CD14-positive monocyte (primary cell): ENCODE data around the gene WASF2. TPM values are rescaled to one million over a fixed set of nuclear protein-coding genes. Genes with fewer than 3 reads are reported as not detected.
A peak's percentile ranks its signal among the peaks of the same experiment; 100 is the strongest.

Experiments
- DNase-seq, 3 donors: peaks; one replicate each; pipeline ENCODE4 v3.0.0-alpha.2; 2011 to 2022
- H2AFZ ChIP-seq: 2 replicates; pipeline ENCODE4 v1.6.0; 2012; ENCODE audit warnings: mild to moderate bottlenecking, low read depth, low read length, inconsistent platforms; ENCODE audit not compliant: insufficient read depth, poor library complexity, severe bottlenecking
- H3K27ac ChIP-seq, 2 donors: 1 replicate in 1 of 2; 2 replicates in 1 of 2; pipeline ENCODE4 v1.5.1; 2012 to 2013; ENCODE audit warnings: low read length in 2 of 2, control low read depth in 1 of 2, inconsistent platforms in 1 of 2, low read depth in 1 of 2, mild to moderate bottlenecking in 1 of 2
- H3K27me3 ChIP-seq, 2 donors: one replicate each; pipeline versions ENCODE4 v1.6.0 to v1.6.1; 2011 to 2013; ENCODE audit warnings: low read length in 2 of 2; ENCODE audit not compliant: control insufficient read depth in 2 of 2, insufficient read depth in 2 of 2
- H3K36me3 ChIP-seq, 2 donors: replicated peaks in 1 of 2; 1 replicate in 1 of 2; 2 replicates in 1 of 2; pipeline versions ENCODE4 v1.5.1 to v1.6.1; 2012 to 2013; ENCODE audit warnings: low read length in 2 of 2, control low read depth in 1 of 2, inconsistent platforms in 1 of 2, mild to moderate bottlenecking in 1 of 2; ENCODE audit not compliant: insufficient read depth in 2 of 2, control insufficient read depth in 1 of 2
- H3K4me1 ChIP-seq, 2 donors: 1 replicate in 1 of 2; 2 replicates in 1 of 2; pipeline versions ENCODE4 v1.5.1 to v1.6.1; 2012 to 2013; ENCODE audit warnings: low read length in 2 of 2, control low read depth in 1 of 2, inconsistent platforms in 1 of 2, mild to moderate bottlenecking in 1 of 2, moderate library complexity in 1 of 2; ENCODE audit not compliant: insufficient read depth in 2 of 2, control insufficient read depth in 1 of 2
- H3K4me2 ChIP-seq: replicated peaks from 2 replicates; pipeline ENCODE3; 2012; ENCODE audit warnings: low read length, moderate library complexity, mild to moderate bottlenecking; ENCODE audit not compliant: poor library complexity, severe bottlenecking; ENCODE audit errors: extremely low read depth
- H3K4me3 ChIP-seq, 3 experiments: fragments of 200-600 bp in 1 of 3; sonication (generic) in 1 of 3; replicated peaks in 1 of 3; 1 replicate in 2 of 3; 2 replicates in 1 of 3; pipeline ENCODE4 v1.5.1; 2011 to 2013; ENCODE audit warnings: low read length in 3 of 3, mild to moderate bottlenecking in 3 of 3, control low read depth in 2 of 3, low read depth in 2 of 3, inconsistent platforms in 1 of 3, moderate library complexity in 1 of 3
- H3K79me2 ChIP-seq: 2 replicates; pipeline ENCODE4 v1.6.0; 2012; ENCODE audit warnings: mild to moderate bottlenecking, control low read depth, inconsistent platforms, low read length, moderate library complexity; ENCODE audit not compliant: insufficient read depth
- H3K9ac ChIP-seq: 2 replicates; pipeline ENCODE4 v1.6.0; 2017; ENCODE audit warnings: low read length, mild to moderate bottlenecking; ENCODE audit not compliant: insufficient read depth, poor library complexity, severe bottlenecking
- H3K9me3 ChIP-seq, 2 donors: replicated peaks in 1 of 2; 1 replicate in 1 of 2; 2 replicates in 1 of 2; pipeline versions ENCODE4 v1.5.1 to v1.6.1; 2012 to 2013; ENCODE audit warnings: low read length in 2 of 2, control low read depth in 1 of 2; ENCODE audit not compliant: control insufficient read depth in 1 of 2, insufficient read depth in 1 of 2
- H4K20me1 ChIP-seq: 2 replicates; pipeline ENCODE4 v1.6.0; 2012; ENCODE audit warnings: mild to moderate bottlenecking, low read length, control low read depth, moderate library complexity; ENCODE audit not compliant: insufficient read depth
- H3K27ac Mint-ChIP-seq, 7 donors: one replicate each; pipeline ENCODE4 v1.8.0; 2020; ENCODE audit warnings: mild to moderate bottlenecking in 7 of 7, mixed read lengths in 7 of 7, moderate library complexity in 6 of 7, inconsistent platforms in 2 of 7
- H3K27me3 Mint-ChIP-seq, 3 donors: one replicate each; pipeline ENCODE4 v1.8.0; 2021 to 2022; ENCODE audit warnings: low read depth in 3 of 3, mild to moderate bottlenecking in 3 of 3, mixed read lengths in 3 of 3, moderate library complexity in 3 of 3, inconsistent platforms in 1 of 3
- H3K36me3 Mint-ChIP-seq, 2 donors: one replicate each; pipeline ENCODE4 v1.8.0; 2020; ENCODE audit warnings: mixed read lengths in 2 of 2, inconsistent platforms in 1 of 2, mild to moderate bottlenecking in 1 of 2
- H3K4me1 Mint-ChIP-seq: one replicate; pipeline ENCODE4 v1.8.0; 2020; ENCODE audit warnings: mild to moderate bottlenecking, mixed read lengths
- H3K4me3 Mint-ChIP-seq, 2 donors: one replicate each; pipeline ENCODE4 v1.8.0; 2020; ENCODE audit warnings: mild to moderate bottlenecking in 2 of 2, mixed read lengths in 2 of 2, moderate library complexity in 1 of 2
- H3K9me3 Mint-ChIP-seq, 7 donors: one replicate each; pipeline ENCODE4 v1.8.0; 2020 to 2022; ENCODE audit warnings: mixed read lengths in 7 of 7, mild to moderate bottlenecking in 6 of 7, moderate library complexity in 6 of 7, inconsistent platforms in 2 of 7
- CTCF ChIP-seq: fragments of 200-600 bp; IDR thresholded peaks from one replicate; pipeline ENCODE4 v1.8.0; 2022; ENCODE audit warnings: antibody characterized with exemption, mild to moderate bottlenecking
- WGBS: methylation state at CpG from one replicate; pipeline ENCODE4 v1.1.5; 2013; ENCODE audit warnings: missing lambda C conversion rate; ENCODE audit not compliant: insufficient coverage; 5-methylcytosine and 5-hydroxymethylcytosine counted together
- intact Hi-C, 2 donors: fragments of 100-400 bp; cut with micrococcal nuclease; formaldehyde crosslinking; loops; one replicate each; pipeline versions ENCODE4 v1.15.0 to v1.15.1; 2023
- polyA plus RNA-seq, 3 donors: library from polyadenylated mRNA; depleted of rRNA in 1 of 3; unstranded in 2 of 3; stranded (reverse) in 1 of 3; fragments of 300-500 nt in 2 of 3; fragments of >200 nt in 1 of 3; fragmentation: Illumina TruSeq in 2 of 3; gene quantifications; 1 replicate in 2 of 3; 2 replicates in 1 of 3; pipeline ENCODE4 v1.2.3, GENCODE V29; 2012 to 2021

The WASF2 gene
- polyA plus RNA-seq, 3 donors: 53.5 to 91.6 (median 86.4) TPM

- peaks cover 37% of the 10 kb centered on the region for H3K4me1 Mint-ChIP-seq
- H3K27ac Mint-ChIP-seq: peak overlapping the region in 2 of 7 donors; percentile 89 to 98
- peaks cover 0 to 10% (median 4%) of the 10 kb centered on the region in 3 donors for H3K27me3 Mint-ChIP-seq
- Histone ChIP-seq H3K27me3 (no peaks in the 10 kb centered on the region), H3K4me2 (no peak overlapping the region), H3K4me1 (peaks cover 31 to 42% of the 10 kb centered on the region in 2 donors), H3K9ac (no peak overlapping the region), H3K4me3 (no peak overlapping the region), H2AFZ (no peak overlapping the region), H3K27ac (peak overlapping the region in 1 of 2 donors; percentile 99), H4K20me1 (peaks cover 13% of the 10 kb centered on the region), H3K36me3 (no peaks in the 10 kb centered on the region), H3K9me3 (no peaks in the 10 kb centered on the region), H3K79me2 (peaks cover 32% of the 10 kb centered on the region)
- H3K4me3 Mint-ChIP-seq: no peak overlapping the region
- H3K36me3 Mint-ChIP-seq: no peaks in the 10 kb centered on the region
- peaks cover 0 to 3% (median 0%) of the 10 kb centered on the region in 7 donors for H3K9me3 Mint-ChIP-seq
- no peak for TF ChIP-seq CTCF
- intact Hi-C loops: loop anchor here (5.0 to 10.0 kb wide), 3 partner anchors 58 to 112 kb away; partner anchors contain the start of gene AHDC1 (in 1 of the 2)
- no CpG with 5 or more reads among the region's 3 CpGs for WGBS
- DNase-seq: no peak
Measured at GRCh38 chr1:27492796-27493195, 2.8 kb upstream of the WASF2 start.

GRCh38 chr1:27491748-27492700 is 2.1 kb upstream of the WASF2 start:
- intact Hi-C loops: loop anchor here (5.0 to 10.0 kb wide), 3 partner anchors 57 to 113 kb away; partner anchors contain the start of gene AHDC1 (in 1 of the 2)
- Mint-ChIP-seq H3K27ac (peak overlapping the region; percentile 58 to 98 (median 83)), H3K36me3 (no peaks in the 10 kb centered on the region), H3K9me3 (peaks cover 0 to 3% (median 0%) of the 10 kb centered on the region in 7 donors), H3K4me3 (peak overlapping the region; percentile 9 to 27), H3K4me1 (peaks cover 38% of the 10 kb centered on the region), H3K27me3 (peaks cover 0 to 10% (median 3%) of the 10 kb centered on the region in 3 donors)
- no peak for TF ChIP-seq CTCF
- Histone ChIP-seq H4K20me1 (peaks cover 17% of the 10 kb centered on the region), H3K4me2 (peak overlapping the region; percentile 31), H3K4me3 (no peak overlapping the region), H3K79me2 (peaks cover 36% of the 10 kb centered on the region), H3K9me3 (no peaks in the 10 kb centered on the region), H3K4me1 (peaks cover 31 to 43% of the 10 kb centered on the region in 2 donors), H2AFZ (peak overlapping the region; percentile 66), H3K27ac (peak overlapping the region; percentile 88 to 99), H3K36me3 (no peaks in the 10 kb centered on the region), H3K9ac (no peak overlapping the region), H3K27me3 (no peaks in the 10 kb centered on the region)
- DNase-seq: peak; percentile 23 to 42 (median 25)
- WGBS: 78% methylated on average over 7 of the region's 9 CpGs
